Gastroesophageal sphincter (tissue), 4 donors: ENCODE measurements around the gene NUP205. TPM values are rescaled to one million over a fixed set of nuclear protein-coding genes. Genes with fewer than 3 reads are reported as not detected.
"Not testable (repeated sequence)": the region's sequence is repeated elsewhere in the genome, so short reads cannot be mapped to it uniquely, and the experiment has no call there.

Experiments
- ATAC-seq: fragments of 150-250 bp; one replicate; pipeline ENCODE4 v1.9.1; 2016; ENCODE audit warnings: mild to moderate bottlenecking, moderate library complexity
- H3K27ac ChIP-seq, 4 donors: fragments of 200-600 bp; sonication (generic) in 3 of 4; 1 replicate in 3 of 4; 2 replicates in 1 of 4; pipeline ENCODE4 v1.5.1; 2016 to 2019
- H3K27me3 ChIP-seq: fragments of 200-600 bp; sonication (generic); one replicate; pipeline ENCODE4 v1.5.1; 2019
- H3K36me3 ChIP-seq, 2 donors: fragments of 200-600 bp; sonication (generic); one replicate each; pipeline ENCODE4 v1.5.1; 2019; ENCODE audit warnings: control low read depth in 1 of 2
- H3K4me1 ChIP-seq, 3 donors: fragments of 200-600 bp; sonication (generic); 1 replicate in 2 of 3; 2 replicates in 1 of 3; pipeline ENCODE4 v1.5.1; 2016 to 2019; ENCODE audit warnings: control low read depth in 2 of 3
- H3K4me3 ChIP-seq, 2 donors: fragments of 200-600 bp; sonication (generic); one replicate each; pipeline ENCODE4 v1.5.1; 2019; ENCODE audit warnings: mild to moderate bottlenecking in 1 of 2, moderate library complexity in 1 of 2
- H3K9me3 ChIP-seq, 3 donors: fragments of 200-600 bp; sonication (generic); one replicate each; pipeline ENCODE4 v1.5.1; 2017 to 2019; ENCODE audit warnings: control low read depth in 2 of 3
- CTCF ChIP-seq, 4 experiments: fragments of 200-600 bp in 2 of 4; fragments of 450-650 bp in 2 of 4; sonication (generic) in 1 of 4; IDR thresholded peaks; one replicate each; pipeline ENCODE4 v1.5.1; 2017 to 2019; ENCODE audit warnings: antibody characterized with exemption in 4 of 4, mild to moderate bottlenecking in 2 of 4, moderate library complexity in 2 of 4
- EP300 ChIP-seq: sonication (generic); formaldehyde crosslinking; IDR thresholded peaks from one replicate; pipeline ENCODE4 v1.6.1; 2017; ENCODE audit warnings: antibody characterized with exemption, mild to moderate bottlenecking
- POLR2A ChIP-seq, 2 donors: fragments of 450-650 bp; IDR thresholded peaks; one replicate each; pipeline ENCODE4 v1.6.1; 2017; ENCODE audit warnings: antibody characterized with exemption in 2 of 2, mild to moderate bottlenecking in 2 of 2, moderate library complexity in 1 of 2
- POLR2AphosphoS5 ChIP-seq: sonication (generic); formaldehyde crosslinking; IDR thresholded peaks from one replicate; pipeline ENCODE4 v1.6.1; 2017; ENCODE audit warnings: antibody characterized with exemption
- WGBS, 2 donors: methylation state at CpG; one replicate each; pipeline ENCODE4 v1.1.5; 2018; ENCODE audit warnings: low coverage in 1 of 2; 5-methylcytosine and 5-hydroxymethylcytosine counted together
- small RNA-seq, 4 donors: library from RNA; depleted of rRNA; stranded (forward); fragments of <200 nt; gene quantifications; one replicate each; pipeline ENCODE3, GENCODE V24; 2016
- total RNA-seq, 4 donors: library from RNA; depleted of rRNA; stranded (reverse); fragments of >200 nt; gene quantifications; one replicate each; pipeline ENCODE4 v1.1.0, GENCODE V29; 2016

NUP205 gene
- total RNA-seq, 4 donors from 2014 or later, result 28.4 to 38.8 (median 32.4) TPM

- Histone ChIP-seq H3K27me3 (no peaks in the 10 kb centered on the region), H3K9me3 (no peaks in the 10 kb centered on the region), H3K4me3 (no peak overlapping the region), H3K4me1 (no peaks in the 10 kb centered on the region), H3K36me3 (peaks cover 0 to 74% of the 10 kb centered on the region in 2 donors), H3K27ac (no peak overlapping the region)
- ATAC-seq, result no peak
- TF ChIP-seq POLR2AphosphoS5, result no peak
- TF ChIP-seq POLR2A (IDR thresholded peaks at IDR 0.05), result no peak
- TF ChIP-seq CTCF (IDR thresholded peaks at IDR 0.05), result no peak
- TF ChIP-seq EP300, result no peak
- WGBS, 2 donors, result 71 to 87% methylated on average over 3 of the region's 3 CpGs
Observed at GRCh38 chr7:135692055-135692454, 134.3 kb downstream of the NUP205 start.

- 96 to 98% methylated on average over 3 to 7 of the region's 7 CpGs for WGBS, 2 donors
- ATAC-seq, H3K27ac ChIP-seq, H3K9me3 ChIP-seq, H3K27me3 ChIP-seq, H3K4me3 ChIP-seq, H3K4me1 ChIP-seq: not testable (repeated sequence)
- peaks cover 0 to 70% of the 10 kb centered on the region in 2 donors for H3K36me3 ChIP-seq
Observed at GRCh38 chr7:135692606-135693005, 134.9 kb downstream of the NUP205 start.

- Histone ChIP-seq H3K4me3 (no peak overlapping the region), H3K27ac (no peak overlapping the region), H3K27me3 (no peaks in the 10 kb centered on the region), H3K4me1 (no peaks in the 10 kb centered on the region), H3K9me3 (no peaks in the 10 kb centered on the region), H3K36me3 (peaks cover 0 to 66% of the 10 kb centered on the region in 2 donors)
- ATAC-seq, result no peak
- TF ChIP-seq POLR2A (IDR thresholded peaks at IDR 0.05) (no peak), CTCF (IDR thresholded peaks at IDR 0.05) (no peak), POLR2AphosphoS5 (no peak), EP300 (no peak)
- WGBS, 2 donors, result 85 to 86% methylated on average over 4 of the region's 4 CpGs
Observed at GRCh38 chr7:135693558-135693957, 135.8 kb downstream of the NUP205 start.

GRCh38 chr7:135697276-135698049, 139.7 kb downstream of the NUP205 start:
- WGBS, 2 donors, result 52 to 61% methylated on average over 5 to 8 of the region's 8 CpGs
- TF ChIP-seq POLR2A (IDR thresholded peaks at IDR 0.05) (no peak), CTCF (IDR thresholded peaks at IDR 0.05) (no peak), POLR2AphosphoS5 (no peak), EP300 (no peak)
- Histone ChIP-seq H3K4me1 (no peaks in the 10 kb centered on the region), H3K9me3 (no peaks in the 10 kb centered on the region), H3K27ac (no peak overlapping the region), H3K4me3 (no peak overlapping the region), H3K27me3 (no peaks in the 10 kb centered on the region), H3K36me3 (peaks cover 0 to 43% of the 10 kb centered on the region in 2 donors)
- ATAC-seq, result no peak

Small RNA genes lying within 50 kb of the gene (small RNA-seq; reads per million reads assigned to genes)
- 0 reads per million in 4 donors for gene RNU6-1154P

Other genes starting within 250 kb of the NUP205 start
- 10 to 100 TPM; 17.8 to 35.0 (median 26.2) TPM for gene CNOT4, start 47.8 kb upstream of the NUP205 start, total RNA-seq
- gene STMP1, start 104.6 kb downstream of the NUP205 start, total RNA-seq, result 10 to 100 TPM in 2 of 4 donors, 1 to 10 TPM in 2; 6.5 to 17.4 (median 11.9) TPM
- gene SLC13A4, start 170.3 kb downstream of the NUP205 start, total RNA-seq, result 1 to 10 TPM in 1 of 4 donors, under 1 TPM in 1, not detected in 2; 0.27 to 1.7 TPM
- gene FAM180A, start 190.9 kb downstream of the NUP205 start, total RNA-seq, result 1 to 10 TPM; 2.6 to 8.5 (median 3.7) TPM